Endothelial cell of umbilical vein (primary cell): ENCODE results near the gene DMAP1. TPM values are rescaled to one million over a fixed set of nuclear protein-coding genes. Genes with fewer than 3 reads are reported as not detected.

Source experiments
- BruUV-seq: library from RNA; stranded (reverse); fragments of 400-500 nt; replicated peaks from 2 replicates; lab custom pipeline; 2021; lab: Mats Ljungman, UMichigan
- CTCF ChIA-PET: fragments of 300-600, 350-600 bp; sonication (Branson Sonifier 250); formaldehyde crosslinking; loops from one replicate; lab custom pipeline; 2021; ENCODE audit warnings: antibody characterized with exemption, inconsistent platforms; lab: Charles Lee
- POLR2A ChIA-PET: fragments of 300-600, 350-600 bp; sonication (Branson Sonifier 250); formaldehyde crosslinking; loops from one replicate; lab custom pipeline; 2021; ENCODE audit warnings: antibody characterized with exemption, inconsistent platforms; lab: Charles Lee
- DNase-seq: peaks from one replicate; pipeline ENCODE4 v3.0.0-alpha.2; 2011; ENCODE audit warnings: low read depth, low spot score
- FAIRE-seq: peaks from 2 replicates; lab custom pipeline; 2011; peaks lifted over from hg19 to GRCh38; lab: Jason Lieb, UNC
- H2AFZ ChIP-seq: 2 replicates; pipeline ENCODE4 v1.6.0; 2012; ENCODE audit warnings: low read depth, low read length, control low read depth, inconsistent platforms
- H3K27ac ChIP-seq: 2 replicates; pipeline ENCODE4 v1.5.1; 2011; ENCODE audit warnings: low read depth, mild to moderate bottlenecking, control low read depth, low read length, moderate library complexity; ENCODE audit not compliant: insufficient read depth
- H3K27me3 ChIP-seq, 2 experiments: 2 replicates each; pipeline versions ENCODE4 v1.6.0 to v1.6.1; 2011; ENCODE audit warnings: low read length in 2 of 2, mixed read lengths in 1 of 2; ENCODE audit not compliant: control insufficient read depth in 2 of 2, insufficient read depth in 2 of 2
- H3K36me3 ChIP-seq, 2 experiments: 2 replicates in 1 of 2; 3 replicates in 1 of 2; pipeline ENCODE4 v1.5.1; 2011; ENCODE audit warnings: low read length in 2 of 2, mild to moderate bottlenecking in 1 of 2, moderate library complexity in 1 of 2; ENCODE audit not compliant: control insufficient read depth in 2 of 2, insufficient read depth in 2 of 2; ENCODE audit errors: extremely low read depth in 1 of 2
- H3K4me1 ChIP-seq: 3 replicates; pipeline ENCODE4 v1.5.1; 2011; ENCODE audit warnings: mild to moderate bottlenecking, low read length; ENCODE audit not compliant: control insufficient read depth, insufficient read depth; ENCODE audit errors: extremely low read depth
- H3K4me2 ChIP-seq: 2 replicates; pipeline ENCODE4 v1.6.1; 2011; ENCODE audit warnings: low read length, control low read depth, mixed read lengths; ENCODE audit not compliant: insufficient read depth
- H3K4me3 ChIP-seq, 3 experiments: fragments of 200-600 bp in 1 of 3; sonication (generic), shearing (Covaris generic) in 1 of 3; replicated peaks in 1 of 3; 2 replicates each; pipeline ENCODE4 v1.5.1; 2011 to 2016; ENCODE audit warnings: control low read depth in 3 of 3, low read length in 3 of 3, mild to moderate bottlenecking in 2 of 3, inconsistent platforms in 1 of 3, low read depth in 1 of 3, moderate library complexity in 1 of 3; ENCODE audit not compliant: insufficient read depth in 1 of 3
- H3K79me2 ChIP-seq: 2 replicates; pipeline ENCODE4 v1.6.0; 2012; ENCODE audit warnings: low read length, inconsistent platforms; ENCODE audit not compliant: control insufficient read depth, insufficient read depth
- H3K9ac ChIP-seq: replicated peaks from 2 replicates; pipeline ENCODE3; 2011; ENCODE audit warnings: low read length, control low read depth; ENCODE audit not compliant: insufficient read depth; ENCODE audit errors: extremely low read depth
- H3K9me1 ChIP-seq: replicated peaks from 3 replicates; pipeline ENCODE4 v1.6.0; 2011; ENCODE audit warnings: mild to moderate bottlenecking, low read length; ENCODE audit not compliant: control insufficient read depth, insufficient read depth; ENCODE audit errors: extremely low read depth
- H3K9me3 ChIP-seq: replicated peaks from 2 replicates; pipeline ENCODE4 v1.5.1; 2012; ENCODE audit warnings: low read length, inconsistent platforms; ENCODE audit not compliant: control insufficient read depth, insufficient read depth
- H4K20me1 ChIP-seq: replicated peaks from 2 replicates; pipeline ENCODE3; 2011; ENCODE audit warnings: mild to moderate bottlenecking, low read length; ENCODE audit not compliant: control insufficient read depth, insufficient read depth; ENCODE audit errors: extremely low read depth
- EZH2 ChIP-seq: IDR thresholded peaks from 2 replicates; pipeline ENCODE4 v1.6.1; 2012; ENCODE audit warnings: borderline replicate concordance, low read depth, mild to moderate bottlenecking, moderate library complexity, low read length, inconsistent platforms; ENCODE audit not compliant: severe bottlenecking
- FOS ChIP-seq: IDR thresholded peaks from 2 replicates; pipeline ENCODE4 v1.6.1; 2011; ENCODE audit warnings: mild to moderate bottlenecking, low read length, moderate library complexity, borderline replicate concordance; ENCODE audit not compliant: insufficient read depth
- GATA2 ChIP-seq: IDR thresholded peaks from 2 replicates; pipeline ENCODE4 v1.7.0; 2011; ENCODE audit warnings: low read depth, mild to moderate bottlenecking, moderate library complexity, mixed read lengths, low read length; ENCODE audit not compliant: insufficient read length, insufficient read depth
- JUN ChIP-seq: IDR thresholded peaks from 2 replicates; pipeline ENCODE4 v1.6.1; 2011; ENCODE audit warnings: borderline replicate concordance, low read depth; ENCODE audit not compliant: insufficient read length, insufficient read depth
- MYC ChIP-seq: IDR thresholded peaks from one replicate; pipeline ENCODE4 v1.6.1; 2011; ENCODE audit warnings: mild to moderate bottlenecking, low read depth, low read length
- POLR2A ChIP-seq: IDR thresholded peaks from 2 replicates; pipeline ENCODE4 v1.6.1; 2012; ENCODE audit warnings: low read depth, mild to moderate bottlenecking, control low read depth, low read length
- POLR2AphosphoS5 ChIP-seq: IDR thresholded peaks from 2 replicates; pipeline ENCODE4 v1.6.1; 2012; ENCODE audit warnings: low read depth, mild to moderate bottlenecking, control low read depth, low read length, moderate library complexity; ENCODE audit not compliant: insufficient read depth
- dilution Hi-C: fragments of 300-500 bp; cut with MboI; formaldehyde crosslinking; loops from one replicate; pipeline ENCODE4 v1.15.0; 2019; ENCODE audit warnings: low sequenced_read_pairs; ENCODE audit not compliant: extremely low pct_ligation_motif_present
- intact Hi-C: fragments of 100-400 bp; cut with micrococcal nuclease; formaldehyde crosslinking; loops from one replicate; pipeline ENCODE4 v1.10.0; 2022
- polyA plus RNA-seq, 4 experiments: library from polyadenylated mRNA; depleted of rRNA in 3 of 4; stranded (reverse) in 3 of 4; unstranded in 1 of 4; fragments of >200 nt; gene quantifications; 2 replicates each; pipeline versions ENCODE4 v1.2.1 to v1.2.3, GENCODE V29; 2011 to 2012; ENCODE audit warnings: missing spikeins in 1 of 4
- total RNA-seq: library from RNA; stranded (reverse); gene quantifications from 2 replicates; pipeline ENCODE4 v1.2.3, GENCODE V29; 2021
- TF ChIP-seq, protein P1 (sequence below), 2 donors: IDR thresholded peaks; 1 replicate in 1 of 2; 2 replicates in 1 of 2; pipeline ENCODE4 v1.5.1; 2011; ENCODE audit warnings: low read length in 2 of 2, mild to moderate bottlenecking in 2 of 2, moderate library complexity in 2 of 2, control low read depth in 1 of 2, inconsistent platforms in 1 of 2, low read depth in 1 of 2; ENCODE audit not compliant: insufficient read depth in 1 of 2; ENCODE audit errors: extremely low read depth in 1 of 2
- TF ChIP-seq, protein P2 (sequence below): IDR thresholded peaks from 2 replicates; pipeline ENCODE4 v1.6.1; 2011; ENCODE audit not compliant: insufficient read depth, insufficient read length

DMAP1 gene
- total and polyA plus RNA-seq, 2 donors (not counting 3 experiments of a cell fraction or from before 2014, with no cell fraction given), result 42.9 to 63.2 TPM

DNA sequence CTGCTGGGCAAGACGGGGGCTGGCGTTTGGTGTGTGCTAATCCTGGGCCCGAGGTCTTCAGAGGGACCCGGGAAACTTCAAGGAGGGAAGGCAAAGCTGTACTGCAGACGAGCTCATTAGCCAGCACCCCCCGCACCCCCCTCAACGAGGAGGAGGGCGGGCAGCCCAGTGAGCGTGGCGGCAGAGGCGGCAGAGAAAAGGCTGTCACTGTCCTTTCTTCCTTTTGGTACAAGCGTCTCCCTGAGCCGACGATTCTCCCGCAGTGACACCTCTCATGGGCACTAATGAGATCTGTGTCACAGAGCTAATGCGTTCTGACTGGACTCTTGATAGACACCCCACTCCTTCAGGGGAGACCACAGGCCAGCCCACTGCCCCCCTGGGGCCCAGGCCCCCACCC lies 29.5 kb downstream of the DMAP1 start:
- H4K20me1 ChIP-seq, result no peaks in the 10 kb centered on the region
- BruUV-seq, result no TSS peak
- dilution Hi-C loops (no loop called here), intact Hi-C loops (no loop called here)
- no peak overlapping the region for H3K27ac ChIP-seq
- DNase-seq (no peak), FAIRE-seq (no peak)
- H2AFZ ChIP-seq, result no peak overlapping the region
- H3K9me1 ChIP-seq, result no peaks in the 10 kb centered on the region
- no peak overlapping the region for H3K9ac ChIP-seq
- peaks cover 0 to 3% of the 10 kb centered on the region in 2 experiments for H3K36me3 ChIP-seq
- no peak overlapping the region for H3K4me3 ChIP-seq
- H3K4me2 ChIP-seq, result no peak overlapping the region
- TF ChIP-seq, protein P1, sequence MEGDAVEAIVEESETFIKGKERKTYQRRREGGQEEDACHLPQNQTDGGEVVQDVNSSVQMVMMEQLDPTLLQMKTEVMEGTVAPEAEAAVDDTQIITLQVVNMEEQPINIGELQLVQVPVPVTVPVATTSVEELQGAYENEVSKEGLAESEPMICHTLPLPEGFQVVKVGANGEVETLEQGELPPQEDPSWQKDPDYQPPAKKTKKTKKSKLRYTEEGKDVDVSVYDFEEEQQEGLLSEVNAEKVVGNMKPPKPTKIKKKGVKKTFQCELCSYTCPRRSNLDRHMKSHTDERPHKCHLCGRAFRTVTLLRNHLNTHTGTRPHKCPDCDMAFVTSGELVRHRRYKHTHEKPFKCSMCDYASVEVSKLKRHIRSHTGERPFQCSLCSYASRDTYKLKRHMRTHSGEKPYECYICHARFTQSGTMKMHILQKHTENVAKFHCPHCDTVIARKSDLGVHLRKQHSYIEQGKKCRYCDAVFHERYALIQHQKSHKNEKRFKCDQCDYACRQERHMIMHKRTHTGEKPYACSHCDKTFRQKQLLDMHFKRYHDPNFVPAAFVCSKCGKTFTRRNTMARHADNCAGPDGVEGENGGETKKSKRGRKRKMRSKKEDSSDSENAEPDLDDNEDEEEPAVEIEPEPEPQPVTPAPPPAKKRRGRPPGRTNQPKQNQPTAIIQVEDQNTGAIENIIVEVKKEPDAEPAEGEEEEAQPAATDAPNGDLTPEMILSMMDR (IDR thresholded peaks at IDR 0.05; ENCODE audit: extremely low read depth in 1 of 2, insufficient read depth in 1 of 2, low read depth in 1 of 2, low read length in 2 of 2), result no peak
- no peak for TF ChIP-seq POLR2AphosphoS5
- TF ChIP-seq, protein P2, sequence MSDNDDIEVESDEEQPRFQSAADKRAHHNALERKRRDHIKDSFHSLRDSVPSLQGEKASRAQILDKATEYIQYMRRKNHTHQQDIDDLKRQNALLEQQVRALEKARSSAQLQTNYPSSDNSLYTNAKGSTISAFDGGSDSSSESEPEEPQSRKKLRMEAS, result no peak
- no peak for TF ChIP-seq JUN
- TF ChIP-seq MYC, result no peak
- TF ChIP-seq GATA2, result no peak
- no peak for TF ChIP-seq POLR2A
- no peak for TF ChIP-seq EZH2
- TF ChIP-seq FOS, result no peak
- H3K79me2 ChIP-seq, result no peaks in the 10 kb centered on the region
- H3K27me3 ChIP-seq, result no peaks in the 10 kb centered on the region
- no peaks in the 10 kb centered on the region for H3K9me3 ChIP-seq
- peaks cover 11% of the 10 kb centered on the region for H3K4me1 ChIP-seq
- ChIA-PET POLR2A (no interaction called here), CTCF (no interaction called here)
